ENCODE measurements around the gene CNTN4.

Gene CNTN4

GRCh38 chr3:3005146-3005744, 906.6 kb downstream of the CNTN4 start:
- no peak for DNase-seq

- no peak for DNase-seq
Observed at GRCh38 chr3:3013317-3014052, 914.8 kb downstream of the CNTN4 start.

GRCh38 chr3:3015185-3016089, 916.8 kb downstream of the CNTN4 start:
- DNase-seq, result no peak

- DNase-seq, result no peak
Observed at GRCh38 chr3:3016226-3016625, 917.6 kb downstream of the CNTN4 start.

GRCh38 chr3:3020209-3020608, 921.5 kb downstream of the CNTN4 start:
- DNase-seq, result no peak

GRCh38 chr3:3023111-3023745, 924.6 kb downstream of the CNTN4 start:
- no peak for DNase-seq

- DNase-seq, result no peak
Observed at GRCh38 chr3:3027976-3028567, 929.4 kb downstream of the CNTN4 start.

- no peak for DNase-seq
Observed at GRCh38 chr3:3031326-3031725, 932.7 kb downstream of the CNTN4 start.

GRCh38 chr3:3037156-3037555, 938.5 kb downstream of the CNTN4 start:
- no peak for DNase-seq

- no peak for DNase-seq
Observed at GRCh38 chr3:3038201-3038991, 939.7 kb downstream of the CNTN4 start.

- no peak for DNase-seq
Observed at GRCh38 chr3:3053974-3054373, 955.3 kb downstream of the CNTN4 start.

- DNase-seq, result no peak
Observed at GRCh38 chr3:3059645-3060044, 961.0 kb downstream of the CNTN4 start.

- DNase-seq, result no peak
Observed at GRCh38 chr3:3064297-3064696, 965.6 kb downstream of the CNTN4 start.

GRCh38 chr3:3065876-3066275, 967.2 kb downstream of the CNTN4 start:
- no peak for DNase-seq

GRCh38 chr3:3066378-3066777, 967.7 kb downstream of the CNTN4 start:
- no peak for DNase-seq

GRCh38 chr3:3066910-3067309, 968.2 kb downstream of the CNTN4 start:
- no peak for DNase-seq

GRCh38 chr3:3068358-3068881, 969.8 kb downstream of the CNTN4 start:
- no peak for DNase-seq

- no peak for DNase-seq
Observed at GRCh38 chr3:3069723-3070122, 971.1 kb downstream of the CNTN4 start.

- no peak for DNase-seq
Observed at GRCh38 chr3:3071136-3071535, 972.5 kb downstream of the CNTN4 start.

GRCh38 chr3:3074551-3075257, 976.0 kb downstream of the CNTN4 start:
- no peak for DNase-seq

GRCh38 chr3:3080309-3080708, 981.6 kb downstream of the CNTN4 start:
- DNase-seq, result no peak

Measured in activated CD4-positive, alpha-beta T cell treated with anti-CD3 and anti-CD28 coated beads for 48 hours (primary cell).